NCI-H146 treated with DMSO at 0.1 percent for 48 hours (cell line): ENCODE measurements around the gene SLC44A4.
"Not testable (repeated sequence)": the region's sequence is repeated elsewhere in the genome, so short reads cannot be mapped to it uniquely, and the experiment has no call there.

ENCODE experiments used
- DNase-seq: peaks from one replicate; lab custom pipeline; 2025; ENCODE audit not compliant: unreplicated experiment; lab: John Stamatoyannopoulos, UW

The SLC44A4 gene

DNA sequence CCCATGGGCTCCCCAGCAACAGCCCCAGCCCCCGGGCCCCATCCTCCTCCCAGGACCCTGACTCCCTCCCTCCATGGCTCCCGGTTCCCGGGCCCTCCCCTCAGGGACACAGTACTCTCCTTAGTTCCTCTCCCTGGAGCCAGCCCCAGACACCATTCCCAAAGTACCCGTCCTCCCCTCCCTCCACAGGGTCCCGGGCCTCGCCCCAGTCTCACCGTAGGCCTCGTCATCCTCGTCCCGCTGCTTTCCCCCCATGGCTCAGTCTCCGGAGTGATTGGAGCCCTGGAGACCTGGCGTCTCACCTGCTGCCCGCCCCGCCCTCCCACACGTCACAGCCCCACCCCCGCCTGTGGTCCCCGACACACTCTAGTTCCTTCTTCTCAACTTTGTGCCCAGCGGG lies at the start of gene SLC44A4:
Gene SLC44A4, minus strand, starts transcription at position 272 of the 400 bp plus-strand sequence. Its CDS starts 17 bp downstream, at position 255.
- DNase-seq = no peak

DNA sequence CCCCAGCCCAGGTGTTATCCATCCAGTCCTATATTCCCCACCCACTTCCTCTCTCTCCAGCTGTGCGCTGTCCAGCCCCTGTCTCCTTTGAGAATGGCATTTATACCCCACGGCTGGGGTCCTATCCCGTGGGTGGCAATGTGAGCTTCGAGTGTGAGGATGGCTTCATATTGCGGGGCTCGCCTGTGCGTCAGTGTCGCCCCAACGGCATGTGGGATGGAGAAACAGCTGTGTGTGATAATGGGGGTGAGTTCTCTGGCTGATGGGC lies 49.8 kb upstream of the SLC44A4 start:
- no peak for DNase-seq

DNA sequence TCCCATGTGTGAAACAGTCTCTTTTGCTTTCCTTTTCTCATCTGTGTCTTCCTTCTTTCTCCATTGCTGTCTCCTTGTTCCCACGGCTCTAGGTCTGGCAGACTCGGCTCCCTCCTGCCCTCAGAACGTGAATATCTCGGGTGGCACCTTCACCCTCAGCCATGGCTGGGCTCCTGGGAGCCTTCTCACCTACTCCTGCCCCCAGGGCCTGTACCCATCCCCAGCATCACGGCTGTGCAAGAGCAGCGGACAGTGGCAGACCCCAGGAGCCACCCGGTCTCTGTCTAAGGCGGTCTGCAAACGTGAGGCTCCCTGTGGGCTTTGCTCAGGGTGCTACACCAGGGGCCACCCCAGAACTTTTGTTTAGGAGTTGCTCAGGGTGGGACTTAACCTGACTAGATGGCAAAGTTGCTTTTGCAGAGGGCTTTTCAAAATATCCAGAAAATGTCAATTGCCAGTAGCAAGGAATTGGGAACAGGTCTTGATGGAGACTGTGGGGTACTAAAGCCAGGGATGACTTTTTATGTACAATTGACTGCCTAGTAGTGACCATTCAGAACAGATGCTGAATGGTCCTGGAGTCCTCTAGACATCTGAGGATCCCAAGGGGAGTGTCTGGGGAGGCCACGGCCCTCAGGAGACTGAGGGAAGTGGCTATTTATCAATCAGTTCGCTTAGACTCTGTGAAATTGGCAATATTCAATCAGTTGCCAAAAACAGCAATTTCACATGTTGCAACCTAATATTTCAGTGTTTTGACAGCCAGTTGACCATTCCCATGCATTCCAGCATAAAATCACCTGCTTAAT lies 49.3 kb upstream of the SLC44A4 start:
- DNase-seq = no peak

DNA sequence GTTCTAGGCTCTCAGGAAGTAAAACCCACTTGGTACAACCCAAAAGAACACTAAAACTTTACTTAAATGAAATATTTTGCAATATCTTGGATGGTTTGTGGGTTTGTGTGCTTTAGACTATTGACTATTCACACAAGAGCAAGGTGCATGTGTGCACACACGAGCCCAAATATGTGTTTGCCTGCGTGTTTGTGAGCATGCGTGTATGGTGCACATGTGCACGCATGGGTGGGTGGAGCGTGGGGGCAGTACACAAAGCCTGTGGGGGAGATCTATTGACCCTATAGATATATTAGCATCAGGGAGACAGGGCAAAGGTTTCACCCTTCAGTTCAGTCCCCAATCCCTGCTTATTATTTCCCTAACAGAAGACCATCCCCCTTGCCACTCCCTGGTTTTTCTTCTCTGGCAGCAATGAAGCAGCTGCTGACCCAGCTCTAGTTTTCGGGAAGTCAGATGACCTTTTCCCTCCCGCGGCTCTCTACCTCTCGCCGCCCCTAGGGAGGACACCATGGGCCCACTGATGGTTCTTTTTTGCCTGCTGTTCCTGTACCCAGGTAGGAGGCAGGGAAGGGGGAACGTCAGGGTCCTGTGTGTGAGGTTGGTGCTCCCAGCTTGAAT lies 48.6 kb upstream of the SLC44A4 start, which contains the start of gene C2:
Gene C2, plus strand, starts transcription at position 476 of the 621 bp plus-strand sequence. Its CDS starts 36 bp downstream, at position 512.
- DNase-seq = no peak

DNA sequence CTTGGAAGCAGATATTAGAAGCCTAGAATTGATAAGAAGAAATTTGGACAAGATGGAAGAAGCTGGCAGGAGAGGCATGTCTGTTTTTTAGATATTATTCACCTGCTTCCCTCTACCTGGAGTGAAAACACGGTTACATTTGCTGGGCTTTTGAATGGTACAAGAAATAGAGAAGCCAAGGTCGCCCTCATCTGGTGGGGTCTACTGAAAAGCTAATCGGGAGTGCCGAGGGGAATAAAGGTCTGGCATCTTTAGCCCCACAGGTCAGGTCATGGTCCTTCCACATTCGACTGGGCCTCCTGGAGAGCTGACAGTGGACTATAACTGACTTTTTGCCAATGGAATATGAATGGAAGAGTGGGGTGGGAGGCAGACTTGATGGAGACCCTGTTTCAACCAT lies 44.1 kb upstream of the SLC44A4 start:
- DNase-seq = no peak

DNA sequence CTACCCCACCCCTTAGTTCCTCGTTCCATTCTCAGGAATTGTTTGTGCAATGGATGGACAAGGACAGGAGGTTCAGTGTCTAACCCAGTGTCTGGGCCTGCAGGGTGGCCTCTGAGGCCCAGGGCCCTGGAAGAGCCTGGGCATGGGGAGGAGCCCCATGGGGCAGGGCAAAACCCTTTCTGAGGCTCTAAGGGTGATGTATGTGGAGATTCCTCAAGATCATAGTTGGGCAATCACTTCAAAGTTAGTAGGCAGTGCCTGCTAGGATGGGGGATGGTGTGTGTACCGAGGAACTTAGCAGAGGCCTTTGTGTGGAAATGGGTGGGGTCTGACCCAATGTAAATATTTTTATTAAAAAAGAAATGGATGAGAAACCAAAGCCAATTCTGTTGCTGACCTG lies 42.0 kb upstream of the SLC44A4 start:
- DNase-seq = no peak

DNA sequence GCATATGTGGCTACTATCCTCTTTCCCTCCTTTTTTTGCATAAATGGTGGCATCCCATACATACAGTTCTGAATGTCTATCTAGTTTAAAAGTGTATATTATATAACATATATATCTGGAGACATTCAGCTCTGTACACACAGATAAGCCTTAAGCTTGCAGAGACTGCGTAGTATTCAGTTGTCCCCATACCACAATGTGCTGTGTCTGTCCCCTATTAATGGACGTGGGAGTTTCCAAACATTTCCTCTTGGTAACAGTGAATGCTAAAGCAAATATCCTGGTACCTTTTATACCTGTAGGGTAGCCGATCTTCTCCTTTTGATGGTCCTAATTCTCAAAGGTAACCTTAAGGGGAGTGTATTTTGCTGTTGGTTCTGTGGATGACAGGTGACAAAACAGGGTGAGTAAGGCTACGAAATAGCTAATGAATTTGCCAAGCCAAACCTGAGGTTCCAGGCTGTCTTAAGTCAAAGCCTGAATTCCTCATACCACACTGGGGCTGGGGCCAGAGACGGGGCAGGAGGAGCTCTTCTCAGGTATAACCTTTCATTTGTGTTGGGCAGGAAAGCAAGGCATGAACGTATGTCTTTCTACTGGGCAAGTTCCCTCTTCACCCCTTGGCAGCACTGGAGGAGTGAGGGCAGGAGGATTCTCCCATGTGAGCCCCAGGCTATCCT lies 41.0 kb upstream of the SLC44A4 start:
- DNase-seq = no peak

DNA sequence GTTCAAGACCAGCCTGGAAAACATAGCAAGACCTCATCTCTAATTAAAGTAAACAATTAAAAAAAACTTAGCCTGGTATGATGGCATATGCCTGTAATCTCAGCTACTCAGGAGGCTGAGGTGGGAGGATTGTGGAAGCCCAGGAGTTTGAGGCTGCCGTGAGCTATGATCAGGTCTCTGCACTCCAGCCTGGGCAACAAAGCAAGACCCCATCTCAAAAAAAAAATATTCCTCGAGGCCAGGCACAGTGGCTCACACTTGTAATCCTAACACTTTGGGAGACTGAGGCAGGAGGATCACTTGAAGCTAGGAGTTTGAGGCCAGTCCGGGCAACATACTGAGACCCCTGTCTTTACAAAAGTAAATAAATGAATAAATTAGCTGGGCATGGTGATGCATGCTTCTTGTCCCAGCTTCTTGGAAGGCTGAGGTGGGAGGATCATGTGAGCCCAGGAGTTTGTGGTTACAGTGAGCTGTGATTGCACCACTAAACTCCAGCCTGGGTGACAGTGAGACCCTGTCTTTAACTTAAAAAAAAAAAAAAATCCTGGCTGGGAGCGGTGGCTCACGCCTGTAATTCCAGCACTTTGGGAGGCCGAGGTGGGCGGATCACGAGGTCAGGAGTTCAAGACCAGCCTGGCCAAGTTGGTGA lies 39.4 kb upstream of the SLC44A4 start:
- DNase-seq = no peak

DNA sequence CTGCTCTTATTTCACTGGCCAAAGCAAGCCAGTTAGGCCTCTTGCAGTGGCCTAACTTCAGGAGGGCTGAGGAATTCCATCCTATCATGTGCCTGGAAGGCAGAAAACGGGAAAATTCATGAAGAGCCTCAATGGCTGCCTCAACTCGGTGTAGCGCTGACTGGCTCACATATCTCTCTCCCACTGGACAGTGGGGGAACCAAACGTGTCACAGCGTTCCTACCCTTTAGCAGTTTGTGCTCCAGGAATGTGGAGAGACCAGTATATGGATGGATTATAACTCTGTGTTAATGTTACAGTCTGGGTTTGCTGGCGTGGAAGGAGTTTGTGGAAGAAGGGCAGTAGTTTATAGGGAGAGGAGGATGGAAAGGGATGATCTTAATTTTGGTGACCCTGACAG lies 37.0 kb upstream of the SLC44A4 start:
- no peak for DNase-seq

DNA sequence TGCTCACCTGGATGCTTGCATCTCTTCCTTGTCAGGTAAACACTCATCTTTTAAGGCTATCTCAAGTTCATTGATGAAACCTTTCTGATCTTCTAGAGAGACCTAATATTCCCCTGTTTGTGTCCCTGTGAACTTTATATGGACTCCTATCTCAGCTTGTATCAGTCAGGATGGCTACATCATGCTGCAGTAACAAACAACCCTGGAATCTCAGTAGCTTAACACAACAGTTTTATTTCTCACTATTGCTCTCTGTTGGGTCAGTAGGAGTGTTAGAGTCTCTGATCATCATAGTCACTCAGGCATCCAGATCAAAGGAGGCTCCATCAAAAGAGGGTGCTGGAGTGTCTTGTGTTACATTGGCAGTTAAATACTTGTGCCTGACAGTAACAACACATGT lies 36.6 kb upstream of the SLC44A4 start:
- DNase-seq = no peak

DNA sequence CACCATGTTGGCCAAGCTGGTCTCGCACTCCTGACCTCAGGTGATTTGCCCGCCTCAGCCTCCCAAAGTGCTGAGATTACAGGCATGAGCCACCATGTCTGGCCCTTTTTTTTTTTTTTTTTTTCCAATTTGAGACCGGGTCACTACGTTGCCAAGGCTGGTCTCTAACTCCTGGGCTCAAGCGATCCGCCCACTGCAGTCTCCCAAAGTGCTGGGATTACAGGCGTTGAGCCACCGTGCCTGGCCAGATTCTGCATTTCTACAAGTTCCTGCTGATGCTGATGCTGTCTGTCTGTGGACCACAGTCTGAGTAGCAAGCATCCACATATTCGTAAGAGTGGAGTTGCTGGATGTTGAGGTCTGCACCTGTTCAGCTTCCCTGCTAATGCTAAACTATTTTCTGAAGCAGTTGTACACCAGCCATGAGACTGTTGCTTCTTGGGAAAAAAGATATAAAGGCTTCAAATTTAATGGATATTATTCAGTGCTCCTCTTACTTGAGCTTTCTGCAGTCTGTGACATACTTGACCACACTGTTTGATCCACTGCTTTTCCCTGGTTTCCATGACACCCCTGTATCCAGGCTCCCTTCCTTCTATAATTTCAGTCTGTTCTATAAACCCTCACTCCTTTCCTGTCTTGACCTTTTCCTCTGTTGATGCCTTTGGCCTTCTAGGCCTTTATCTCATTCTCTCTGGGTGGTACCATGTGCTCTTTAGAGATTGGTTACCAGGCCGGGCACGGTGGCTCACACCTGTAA lies 33.2 kb upstream of the SLC44A4 start:
- no peak for DNase-seq

DNA sequence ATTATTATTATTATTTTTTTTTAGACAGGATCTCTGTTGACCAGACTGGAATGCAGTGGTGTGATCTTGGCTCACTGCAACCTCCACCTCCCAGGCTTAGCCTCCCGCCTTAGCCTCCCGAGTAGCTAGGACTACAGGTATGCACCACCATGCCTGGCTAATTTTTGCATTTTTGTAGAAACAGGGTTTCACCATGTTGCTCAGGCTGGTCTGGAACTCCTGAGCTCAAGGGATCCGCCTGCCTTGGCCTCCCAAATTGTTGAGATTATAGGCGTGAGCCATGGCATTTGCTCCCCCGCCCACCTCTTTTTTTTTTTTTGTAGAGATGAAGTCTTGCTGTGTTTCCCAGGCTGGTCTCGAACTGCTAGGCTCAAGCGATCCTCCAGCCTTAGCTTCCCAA lies 30.5 kb upstream of the SLC44A4 start:
- DNase-seq = not testable (repeated sequence)

DNA sequence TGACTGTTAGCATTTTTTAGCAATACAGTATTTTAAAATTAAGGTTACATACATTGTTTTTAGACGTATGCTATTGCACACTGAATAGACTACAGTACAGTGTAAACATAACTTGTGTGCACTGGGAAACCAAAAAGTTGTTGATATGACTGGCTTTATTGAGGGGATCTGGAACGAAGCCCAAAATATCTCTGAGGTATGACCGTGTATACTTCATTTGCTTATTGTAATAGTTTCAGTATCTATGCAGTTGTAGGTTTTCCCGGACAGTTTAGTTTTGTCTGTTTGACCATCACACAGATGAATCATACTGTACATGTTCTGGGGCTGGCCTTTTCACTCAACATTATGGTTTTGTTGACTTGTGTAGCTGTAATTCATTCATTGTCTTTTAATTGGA lies 30.0 kb upstream of the SLC44A4 start:
- DNase-seq = no peak

DNA sequence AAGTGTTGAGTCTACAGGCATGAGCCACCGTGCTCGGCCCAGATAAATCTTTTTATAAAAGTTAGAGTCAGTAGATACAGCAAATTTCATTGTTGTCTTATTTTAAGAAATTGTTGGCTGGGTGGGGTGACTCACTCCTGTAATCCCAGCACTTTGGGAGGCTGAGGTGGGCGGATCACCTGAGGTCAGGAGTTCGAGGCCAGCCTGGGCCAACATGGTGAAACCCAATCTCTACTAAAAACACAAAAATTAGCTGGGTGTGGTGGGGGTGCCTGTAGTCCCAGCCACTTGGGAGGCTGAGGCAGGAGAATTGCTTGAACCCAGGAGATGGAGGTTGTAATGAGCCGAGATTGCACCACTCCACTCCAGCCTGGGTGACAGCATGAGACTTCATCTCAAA lies 29.5 kb upstream of the SLC44A4 start:
- not testable (repeated sequence) for DNase-seq

DNA sequence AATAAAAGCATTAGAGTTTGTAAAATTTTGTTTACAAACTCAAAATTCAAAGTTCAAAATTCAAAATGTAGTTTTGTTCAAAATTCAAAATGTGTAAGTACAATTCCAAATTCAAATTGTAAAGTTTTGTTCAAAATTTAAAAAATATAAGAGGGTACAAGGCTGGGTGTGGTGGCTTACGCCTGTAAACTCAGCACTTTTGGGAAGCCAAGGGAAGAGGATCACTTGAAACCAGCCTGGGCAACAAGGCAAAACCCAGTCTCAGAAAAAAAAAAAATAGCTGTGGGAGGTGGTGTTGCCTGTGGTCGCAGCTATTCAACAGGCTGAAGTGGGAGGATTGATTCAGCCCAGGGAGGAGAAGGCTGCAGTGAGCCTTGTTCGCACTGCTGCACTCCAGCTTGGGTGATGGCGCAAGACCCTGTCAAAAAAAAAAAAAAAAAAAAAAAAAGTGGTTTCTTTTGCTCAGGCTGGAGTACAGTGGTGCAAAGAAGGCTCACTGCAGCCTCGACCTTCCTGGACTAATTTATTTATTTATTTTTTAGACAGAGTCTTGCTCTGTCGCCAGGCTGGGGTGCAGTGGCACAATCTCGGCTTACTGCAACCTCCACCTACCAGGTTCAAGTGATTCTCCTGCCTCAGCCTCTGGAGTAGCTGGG lies 28.5 kb upstream of the SLC44A4 start:
- DNase-seq = no peak

DNA sequence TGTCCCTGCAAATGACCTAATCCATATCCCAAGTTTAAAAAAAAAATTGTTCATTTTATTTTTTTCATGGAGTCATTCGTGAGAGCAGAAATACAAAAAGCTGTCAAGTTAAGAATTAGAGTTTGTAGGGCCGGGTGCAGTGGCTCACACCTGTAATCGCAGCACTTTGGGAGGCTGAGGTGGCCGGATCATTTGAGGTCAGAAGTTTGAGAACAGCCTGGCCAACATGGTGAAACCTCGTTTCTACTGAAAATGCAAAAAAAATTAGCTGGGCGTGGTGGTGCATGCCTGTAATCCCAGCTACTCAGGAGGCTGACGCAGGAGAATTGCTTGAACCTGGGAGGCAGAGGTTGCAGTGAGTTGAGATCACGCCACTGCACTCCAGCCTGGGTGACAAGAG lies 27.9 kb upstream of the SLC44A4 start:
- not testable (repeated sequence) for DNase-seq

DNA sequence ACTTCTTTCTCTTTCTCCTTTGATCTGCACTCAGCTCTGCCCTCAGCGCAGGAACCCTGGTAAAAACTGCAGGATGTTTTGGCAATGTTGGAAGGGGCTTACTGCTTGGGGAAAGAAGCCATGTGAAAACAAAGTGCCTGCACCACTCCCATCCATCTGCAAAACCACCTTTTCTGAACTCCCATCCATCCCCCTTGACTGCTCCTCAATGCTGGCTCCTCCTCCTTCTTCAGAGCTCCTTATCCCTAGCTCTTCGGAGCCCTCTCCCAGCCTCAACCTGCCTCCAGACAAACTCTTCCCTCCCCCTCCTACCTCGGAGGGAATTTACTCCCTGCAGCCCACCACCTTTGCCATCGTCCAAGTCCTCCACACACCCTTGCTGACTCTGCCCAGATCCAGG lies 27.3 kb upstream of the SLC44A4 start:
- DNase-seq = no peak

DNA sequence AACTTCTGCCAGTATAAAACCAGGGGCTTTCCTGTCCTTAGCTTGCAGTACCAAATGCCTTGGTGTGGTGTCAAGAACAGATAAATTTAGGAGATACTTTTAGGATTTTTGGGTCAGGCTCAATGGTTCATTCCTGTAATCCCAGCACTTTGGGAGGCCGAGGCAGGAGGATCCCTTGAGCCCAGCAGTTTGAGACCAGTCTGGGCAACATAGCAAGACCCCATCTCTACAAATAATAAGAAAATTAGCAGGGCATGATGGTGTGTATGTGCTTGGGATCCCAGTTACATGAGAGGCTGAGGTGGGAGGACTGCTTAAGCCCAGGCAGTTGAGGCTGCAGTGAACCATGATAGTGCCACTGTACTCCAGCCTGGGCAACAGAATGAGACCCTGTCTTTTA lies 26.2 kb upstream of the SLC44A4 start:
- DNase-seq = no peak

DNA sequence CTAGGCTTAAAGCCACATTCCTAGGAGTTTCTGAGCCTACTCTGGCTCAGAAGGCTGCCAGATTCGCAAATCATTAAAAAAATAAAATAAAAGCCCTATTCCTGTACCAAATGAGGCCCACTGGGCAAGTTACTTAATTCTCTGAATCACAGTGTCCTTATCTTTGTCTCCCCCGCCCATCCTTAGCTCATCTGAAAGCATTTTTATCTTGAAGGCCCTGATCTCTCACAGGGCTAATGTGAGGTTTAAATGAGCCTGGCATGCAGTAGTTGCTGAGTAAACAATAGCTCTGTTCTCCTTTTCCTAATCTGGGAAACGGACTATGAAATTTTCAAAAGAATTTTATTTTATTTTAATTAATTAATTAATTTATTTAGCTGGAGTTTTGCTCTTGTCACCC lies 25.2 kb upstream of the SLC44A4 start:
- no peak for DNase-seq

DNA sequence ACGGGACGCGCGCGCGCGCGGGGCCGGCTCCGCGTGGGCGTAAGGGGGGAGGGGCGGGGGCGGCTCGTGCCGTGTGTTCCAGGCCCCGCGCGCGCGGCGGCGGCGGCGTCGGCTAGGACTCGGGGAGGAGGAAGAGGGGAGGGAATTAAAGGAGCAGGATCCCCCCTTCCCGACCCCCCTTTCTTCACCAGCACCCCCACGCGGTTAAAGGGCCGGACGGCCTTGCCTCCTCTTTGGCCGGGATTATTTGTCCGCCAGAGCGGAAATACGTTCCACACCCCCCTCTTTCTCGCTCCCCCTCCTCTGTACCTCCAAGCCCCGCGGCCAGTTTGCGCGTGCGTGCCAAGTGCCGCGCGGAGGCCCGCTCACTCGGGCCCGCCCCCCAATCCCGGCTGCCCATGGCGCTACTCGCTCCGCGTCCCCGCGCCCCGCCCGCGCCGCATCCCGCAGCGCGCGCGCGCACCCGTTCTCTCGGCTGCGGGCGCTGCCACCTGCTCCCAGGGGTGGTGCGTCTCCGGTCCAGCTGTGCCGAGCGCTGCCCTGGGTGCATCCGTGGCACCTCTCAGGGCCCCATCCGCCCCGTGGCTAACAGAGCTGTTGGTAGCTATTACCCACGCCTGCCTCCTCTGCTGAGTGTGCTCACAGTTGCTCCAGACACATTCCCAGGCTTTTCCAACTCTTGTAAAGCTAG lies 23.3 kb upstream of the SLC44A4 start, which contains the start of gene ZBTB12:
Gene ZBTB12, minus strand, starts transcription at position 134 of the 691 bp plus-strand sequence. CDS start 781 bp downstream, outside the sequence.
- DNase-seq = peak; percentile 89
